NCI-H526 treated with DMSO at 0.1 percent for 48 hours (cell line): ENCODE results near the gene OR51T1.

Source experiments
- DNase-seq: peaks from one replicate; lab custom pipeline; 2025; lab: John Stamatoyannopoulos, UW

OR51T1 gene

GRCh38 chr11:4926608-4927007 lies 44.9 kb downstream of the OR51T1 start:
- DNase-seq, result no peak
